ENCODE results near the gene MAPK4. TPM values are rescaled to one million over a fixed set of nuclear protein-coding genes. Genes with fewer than 3 reads are reported as not detected.

The MAPK4 gene
- total and polyA plus RNA-seq, 2 donors from 2014 or later, result 9.0 to 9.2 TPM

DNA sequence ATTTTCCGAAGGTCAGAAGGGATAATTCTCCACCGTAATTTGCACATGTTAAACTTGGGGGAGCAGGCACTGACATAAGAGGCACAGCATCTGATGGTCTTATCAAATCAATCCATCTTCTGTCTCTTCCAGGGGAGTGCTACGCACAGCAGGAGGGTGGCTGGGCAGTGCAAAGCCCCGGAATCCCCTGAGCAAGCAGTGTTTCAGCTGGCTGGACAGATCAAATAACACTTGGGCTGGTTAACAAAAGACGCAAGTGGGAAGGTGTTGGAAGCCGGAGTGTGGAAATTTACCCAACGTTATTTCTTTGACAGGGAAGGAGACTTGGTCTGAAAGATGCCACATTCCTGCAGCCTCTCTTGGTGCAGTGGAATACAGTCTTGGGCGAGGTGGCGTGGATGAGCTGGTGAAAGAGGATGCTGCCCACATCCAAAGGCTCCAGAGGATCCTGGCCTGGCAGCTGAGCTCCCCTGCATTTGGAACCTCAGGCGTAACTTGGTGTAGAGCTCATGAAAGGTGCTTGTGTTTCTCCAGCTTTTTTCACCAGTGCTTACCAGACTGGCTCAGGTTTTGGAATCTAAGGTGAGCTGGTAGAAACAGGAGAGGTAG, 103.0 kb downstream of the MAPK4 start:
- no peak overlapping the region for H3K4me3 ChIP-seq (ENCODE audit: low read length in 3 of 3)
- intact Hi-C loops (cut with DNase I), result no loop called here
- no peak overlapping the region for H3K9ac ChIP-seq (ENCODE audit: low read length in 3 of 3)
- no peak for TF ChIP-seq CTCF (IDR thresholded peaks at IDR 0.05; ENCODE audit: borderline replicate concordance, extremely low read depth, insufficient read depth)
- DNase-seq, result peak in 4 of 5 donors; percentile 56 to 86 (median 68)
- H3K27ac ChIP-seq (ENCODE audit: low read depth in 2 of 2, low read length in 2 of 2), result no peak overlapping the region
- H3K9me3 ChIP-seq (ENCODE audit: control insufficient read depth in 2 of 3, insufficient read depth in 1 of 3, low read length in 3 of 3), result peaks cover 0 to 9% (median 2%) of the 10 kb centered on the region in 3 donors
- peaks cover 0 to 7% (median 3%) of the 10 kb centered on the region in 3 donors for H3K4me1 ChIP-seq (ENCODE audit: control insufficient read depth in 2 of 3, insufficient read depth in 2 of 3, low read depth in 1 of 3, low read length in 3 of 3)
- no peak for FAIRE-seq
- H3K27me3 ChIP-seq (ENCODE audit: control insufficient read depth, insufficient read depth, low read length), result no peaks in the 10 kb centered on the region
- H3K36me3 ChIP-seq (ENCODE audit: control insufficient read depth in 2 of 3, insufficient read depth in 3 of 3, low read length in 3 of 3), result no peaks in the 10 kb centered on the region

GRCh38 chr18:50663626-50664441, 103.9 kb downstream of the MAPK4 start:
- TF ChIP-seq CTCF (IDR thresholded peaks at IDR 0.05; ENCODE audit: borderline replicate concordance, extremely low read depth, insufficient read depth), result no peak
- Histone ChIP-seq H3K27me3 (ENCODE audit: control insufficient read depth, insufficient read depth, low read length) (no peaks in the 10 kb centered on the region), H3K4me3 (ENCODE audit: low read length in 3 of 3) (no peak overlapping the region), H3K4me1 (ENCODE audit: control insufficient read depth in 2 of 3, insufficient read depth in 2 of 3, low read depth in 1 of 3, low read length in 3 of 3) (peaks cover 0 to 3% (median 0%) of the 10 kb centered on the region in 3 donors), H3K9me3 (ENCODE audit: control insufficient read depth in 2 of 3, insufficient read depth in 1 of 3, low read length in 3 of 3) (peaks cover 0 to 9% (median 2%) of the 10 kb centered on the region in 3 donors), H3K27ac (ENCODE audit: low read depth in 2 of 2, low read length in 2 of 2) (no peak overlapping the region), H3K9ac (ENCODE audit: low read length in 3 of 3) (no peak overlapping the region), H3K36me3 (ENCODE audit: control insufficient read depth in 2 of 3, insufficient read depth in 3 of 3, low read length in 3 of 3) (no peaks in the 10 kb centered on the region)
- intact Hi-C loops (cut with DNase I), result no loop called here
- FAIRE-seq, result no peak
- peak in 4 of 5 donors; percentile 34 to 55 (median 42) for DNase-seq

GRCh38 chr18:50665015-50665414, 105.1 kb downstream of the MAPK4 start:
- Histone ChIP-seq H3K9me3 (ENCODE audit: control insufficient read depth in 2 of 3, insufficient read depth in 1 of 3, low read length in 3 of 3) (peaks cover 0 to 9% (median 2%) of the 10 kb centered on the region in 3 donors), H3K36me3 (ENCODE audit: control insufficient read depth in 2 of 3, insufficient read depth in 3 of 3, low read length in 3 of 3) (no peaks in the 10 kb centered on the region), H3K9ac (ENCODE audit: low read length in 3 of 3) (no peak overlapping the region), H3K4me3 (ENCODE audit: low read length in 3 of 3) (no peak overlapping the region), H3K27ac (ENCODE audit: low read depth in 2 of 2, low read length in 2 of 2) (no peak overlapping the region), H3K4me1 (ENCODE audit: control insufficient read depth in 2 of 3, insufficient read depth in 2 of 3, low read depth in 1 of 3, low read length in 3 of 3) (no peaks in the 10 kb centered on the region), H3K27me3 (ENCODE audit: control insufficient read depth, insufficient read depth, low read length) (no peaks in the 10 kb centered on the region)
- intact Hi-C loops (cut with DNase I), result no loop called here
- TF ChIP-seq CTCF (IDR thresholded peaks at IDR 0.05; ENCODE audit: borderline replicate concordance, extremely low read depth, insufficient read depth), result no peak
- FAIRE-seq (no peak), DNase-seq (peak in 1 of 5 donors; percentile 5)
